ENCODE results near the gene CCDC80. TPM values are rescaled to one million over a fixed set of nuclear protein-coding genes. Genes with fewer than 3 reads are reported as not detected.

The CCDC80 gene
- total RNA-seq, 1 experiment from 2014 or later = 19.4 TPM

DNA sequence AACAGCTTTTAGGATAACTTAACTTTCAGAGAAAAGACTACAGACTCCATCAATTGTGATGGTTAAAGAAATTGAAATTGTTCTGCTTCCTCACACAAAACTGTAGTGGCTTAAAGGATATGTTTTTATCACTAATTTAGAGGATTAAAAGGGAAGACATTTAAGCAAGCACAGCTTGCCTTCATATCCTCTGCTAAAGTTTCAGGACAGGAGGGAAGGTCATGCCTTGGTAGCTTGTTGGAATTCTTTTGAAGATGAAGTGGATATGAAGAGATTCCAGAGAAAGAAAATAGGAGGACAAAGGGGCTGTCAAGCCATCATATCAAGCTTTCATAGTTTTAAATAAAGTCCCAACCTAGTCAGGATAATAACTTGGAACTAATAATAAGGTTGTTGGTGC lies 33.1 kb downstream of the CCDC80 start:
- no peaks in the 10 kb centered on the region for H3K36me3 Mint-ChIP-seq (ENCODE audit: insufficient read depth, unreplicated experiment)
- no peak for DNase-seq (ENCODE audit: unreplicated experiment)
- no peaks in the 10 kb centered on the region for H3K9me3 Mint-ChIP-seq (ENCODE audit: unreplicated experiment)
- no peak overlapping the region for H3K4me3 Mint-ChIP-seq (ENCODE audit: unreplicated experiment)
- BruUV-seq (replicated peaks) = no TSS peak
- H3K27ac Mint-ChIP-seq (ENCODE audit: low read depth, unreplicated experiment) = no peak overlapping the region
- ChIA-PET CTCF (interaction anchor here (0.9 to 1.4 kb wide), 2 partner anchors 25 to 35 kb away, joined by 4 to 5 read pairs; no protein-coding TSS in a partner anchor), POLR2A (interaction anchor here (0.7 to 1.4 kb wide), 4 partner anchors 9 to 1963 kb away, joined by 3 to 4 read pairs (median 3); partner anchors contain the start of gene ATG3)
- no peaks in the 10 kb centered on the region for H3K27me3 Mint-ChIP-seq (ENCODE audit: insufficient read depth, unreplicated experiment)
- intact Hi-C loops (cut with micrococcal nuclease) = no loop called here
- H3K4me1 Mint-ChIP-seq (ENCODE audit: insufficient read depth, unreplicated experiment) = no peaks in the 10 kb centered on the region
- TF ChIP-seq, protein P1, sequence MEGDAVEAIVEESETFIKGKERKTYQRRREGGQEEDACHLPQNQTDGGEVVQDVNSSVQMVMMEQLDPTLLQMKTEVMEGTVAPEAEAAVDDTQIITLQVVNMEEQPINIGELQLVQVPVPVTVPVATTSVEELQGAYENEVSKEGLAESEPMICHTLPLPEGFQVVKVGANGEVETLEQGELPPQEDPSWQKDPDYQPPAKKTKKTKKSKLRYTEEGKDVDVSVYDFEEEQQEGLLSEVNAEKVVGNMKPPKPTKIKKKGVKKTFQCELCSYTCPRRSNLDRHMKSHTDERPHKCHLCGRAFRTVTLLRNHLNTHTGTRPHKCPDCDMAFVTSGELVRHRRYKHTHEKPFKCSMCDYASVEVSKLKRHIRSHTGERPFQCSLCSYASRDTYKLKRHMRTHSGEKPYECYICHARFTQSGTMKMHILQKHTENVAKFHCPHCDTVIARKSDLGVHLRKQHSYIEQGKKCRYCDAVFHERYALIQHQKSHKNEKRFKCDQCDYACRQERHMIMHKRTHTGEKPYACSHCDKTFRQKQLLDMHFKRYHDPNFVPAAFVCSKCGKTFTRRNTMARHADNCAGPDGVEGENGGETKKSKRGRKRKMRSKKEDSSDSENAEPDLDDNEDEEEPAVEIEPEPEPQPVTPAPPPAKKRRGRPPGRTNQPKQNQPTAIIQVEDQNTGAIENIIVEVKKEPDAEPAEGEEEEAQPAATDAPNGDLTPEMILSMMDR (IDR thresholded peaks at IDR 0.05; ENCODE audit: unreplicated experiment) = no peak

DNA sequence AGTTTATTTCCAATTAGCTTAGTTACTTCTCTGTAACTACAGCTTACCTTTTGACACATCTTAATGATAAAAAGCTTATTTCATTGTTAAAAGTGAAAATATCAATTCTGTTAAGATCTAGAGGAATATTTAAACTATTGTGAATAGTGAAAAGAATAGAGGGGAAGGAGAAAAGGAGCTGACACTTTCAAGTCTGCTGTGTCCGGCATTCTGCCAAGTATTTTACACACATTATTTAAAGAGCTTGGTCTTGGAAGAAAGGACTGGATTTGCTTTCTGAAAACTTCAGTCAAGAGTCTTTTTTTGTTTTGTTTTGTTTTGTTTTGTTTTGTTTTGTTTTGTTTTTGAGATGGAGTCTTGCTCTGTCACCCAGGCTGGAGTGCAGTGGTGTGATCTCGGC lies 34.8 kb downstream of the CCDC80 start:
- Mint-ChIP-seq H3K9me3 (ENCODE audit: unreplicated experiment) (no peaks in the 10 kb centered on the region), H3K27ac (ENCODE audit: low read depth, unreplicated experiment) (no peak overlapping the region), H3K27me3 (ENCODE audit: insufficient read depth, unreplicated experiment) (no peaks in the 10 kb centered on the region), H3K4me3 (ENCODE audit: unreplicated experiment) (no peak overlapping the region), H3K36me3 (ENCODE audit: insufficient read depth, unreplicated experiment) (no peaks in the 10 kb centered on the region), H3K4me1 (ENCODE audit: insufficient read depth, unreplicated experiment) (no peaks in the 10 kb centered on the region)
- BruUV-seq (replicated peaks) = no TSS peak
- DNase-seq (ENCODE audit: unreplicated experiment) = no peak
- ChIA-PET CTCF (interaction anchor here (0.6 kb wide), 1 partner anchor 129 kb away, joined by 3 read pairs; no protein-coding TSS in a partner anchor), POLR2A (interaction anchor here (0.9 kb wide), 1 partner anchor 11 kb away, joined by 3 read pairs; no protein-coding TSS in a partner anchor)
- TF ChIP-seq, protein P1 (IDR thresholded peaks at IDR 0.05; ENCODE audit: unreplicated experiment) = no peak
- intact Hi-C loops (cut with micrococcal nuclease) = no loop called here

DNA sequence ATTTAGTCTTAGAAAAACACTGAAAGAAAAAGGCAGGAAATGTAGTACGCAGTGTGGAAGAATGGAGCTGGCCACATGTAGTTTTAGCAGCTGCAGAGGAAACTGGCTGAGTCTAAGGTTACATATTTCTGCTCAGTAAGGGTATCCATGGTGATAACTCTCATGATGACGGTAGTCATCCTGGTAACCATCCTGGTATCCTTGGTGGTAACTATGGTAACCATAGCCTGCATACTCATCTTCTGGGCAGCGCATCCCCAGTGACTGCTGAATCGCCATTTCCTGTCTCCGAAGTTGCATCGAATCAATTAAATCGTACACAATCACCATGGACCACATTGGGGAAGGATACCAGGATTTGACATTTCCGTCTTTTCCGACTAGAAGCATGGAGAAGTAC lies 35.7 kb downstream of the CCDC80 start:
- Mint-ChIP-seq H3K27ac (ENCODE audit: low read depth, unreplicated experiment) (no peak overlapping the region), H3K4me1 (ENCODE audit: insufficient read depth, unreplicated experiment) (no peaks in the 10 kb centered on the region), H3K9me3 (ENCODE audit: unreplicated experiment) (no peaks in the 10 kb centered on the region), H3K36me3 (ENCODE audit: insufficient read depth, unreplicated experiment) (no peaks in the 10 kb centered on the region), H3K4me3 (ENCODE audit: unreplicated experiment) (no peak overlapping the region), H3K27me3 (ENCODE audit: insufficient read depth, unreplicated experiment) (no peaks in the 10 kb centered on the region)
- intact Hi-C loops (cut with micrococcal nuclease) = no loop called here
- TF ChIP-seq, protein P1 (IDR thresholded peaks at IDR 0.05; ENCODE audit: unreplicated experiment) = no peak
- DNase-seq (ENCODE audit: unreplicated experiment) = no peak
- CTCF ChIA-PET = no interaction called here
- POLR2A ChIA-PET = interaction anchor here (0.9 kb wide), 1 partner anchor 10 kb away, joined by 3 read pairs; no protein-coding TSS in a partner anchor
- BruUV-seq (replicated peaks) = no TSS peak

DNA sequence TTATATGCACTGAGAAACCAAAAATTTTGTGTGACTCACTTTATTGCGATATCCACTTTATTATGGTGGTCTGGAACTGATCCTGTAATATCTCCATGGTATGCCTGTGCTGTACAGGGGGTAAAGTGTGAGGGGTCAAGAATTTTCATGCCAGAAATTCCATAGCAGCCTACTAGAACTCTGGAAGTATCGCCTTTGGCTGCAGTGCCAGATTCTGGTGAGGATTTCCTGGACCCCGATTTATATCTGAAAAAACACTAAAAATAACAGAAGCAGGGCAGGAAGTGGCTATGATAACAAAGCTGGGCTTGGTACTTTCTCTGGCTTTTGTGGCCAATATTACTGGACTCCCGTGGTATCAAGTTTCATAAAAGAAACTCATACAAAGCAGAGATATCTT lies 36.4 kb downstream of the CCDC80 start:
- no peak overlapping the region for H3K4me3 Mint-ChIP-seq (ENCODE audit: unreplicated experiment)
- peak; percentile 35 for DNase-seq (ENCODE audit: unreplicated experiment)
- no peak overlapping the region for H3K27ac Mint-ChIP-seq (ENCODE audit: low read depth, unreplicated experiment)
- CTCF ChIA-PET = interaction anchor here (0.7 to 1.3 kb wide), 2 partner anchors 32 to 39 kb away, joined by 4 read pairs; no protein-coding TSS in a partner anchor
- no peaks in the 10 kb centered on the region for H3K9me3 Mint-ChIP-seq (ENCODE audit: unreplicated experiment)
- no TSS peak for BruUV-seq (replicated peaks)
- no peaks in the 10 kb centered on the region for H3K36me3 Mint-ChIP-seq (ENCODE audit: insufficient read depth, unreplicated experiment)
- POLR2A ChIA-PET = interaction anchor here (0.7 kb wide), 1 partner anchor 9 kb away, joined by 3 read pairs; no protein-coding TSS in a partner anchor
- TF ChIP-seq, protein P1 (IDR thresholded peaks at IDR 0.05; ENCODE audit: unreplicated experiment) = no peak
- intact Hi-C loops (cut with micrococcal nuclease) = no loop called here
- H3K27me3 Mint-ChIP-seq (ENCODE audit: insufficient read depth, unreplicated experiment) = no peaks in the 10 kb centered on the region
- H3K4me1 Mint-ChIP-seq (ENCODE audit: insufficient read depth, unreplicated experiment) = no peaks in the 10 kb centered on the region
